ENCODE data around the gene WWOX. TPM values are rescaled to one million over a fixed set of nuclear protein-coding genes. Genes with fewer than 3 reads are reported as not detected.

Gene WWOX
- total RNA-seq, 4 donors from 2014 or later: 76.8 to 102 (median 83.6) TPM

DNA sequence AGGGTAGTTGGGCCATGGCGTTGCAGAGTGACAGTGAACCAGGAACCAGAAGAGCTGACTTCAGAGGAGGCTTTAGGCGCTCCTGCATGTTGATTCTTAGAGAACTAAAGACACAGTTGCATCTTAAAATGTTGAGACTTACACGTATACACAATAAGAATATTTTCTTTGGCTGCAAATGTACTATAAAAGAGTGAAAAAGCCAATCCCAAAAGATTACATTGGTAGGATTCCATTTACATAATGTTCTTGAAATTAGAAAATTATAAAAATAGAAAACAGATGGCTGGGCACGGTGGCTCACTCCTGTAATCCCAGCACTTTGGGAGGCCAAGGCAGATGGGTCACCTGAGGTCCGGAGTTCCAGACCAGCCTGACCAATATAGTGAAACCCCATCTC is 738.8 kb downstream of the WWOX start:
- Histone ChIP-seq H3K27ac (no peak overlapping the region), H3K9me3 (no peaks in the 10 kb centered on the region), H3K4me1 (no peaks in the 10 kb centered on the region), H3K36me3 (no peaks in the 10 kb centered on the region), H3K4me3 (no peak overlapping the region), H3K27me3 (no peaks in the 10 kb centered on the region)
- WGBS, 2 donors: 55% methylated on average over 5 of the region's 5 CpGs
- no peak for DNase-seq (ENCODE audit: low spot score in 2 of 2)
- TF ChIP-seq EP300 (IDR thresholded peaks at IDR 0.05): no peak
- TF ChIP-seq POLR2A (IDR thresholded peaks at IDR 0.05): no peak
- no peak for TF ChIP-seq CTCF (IDR thresholded peaks at IDR 0.05)

DNA sequence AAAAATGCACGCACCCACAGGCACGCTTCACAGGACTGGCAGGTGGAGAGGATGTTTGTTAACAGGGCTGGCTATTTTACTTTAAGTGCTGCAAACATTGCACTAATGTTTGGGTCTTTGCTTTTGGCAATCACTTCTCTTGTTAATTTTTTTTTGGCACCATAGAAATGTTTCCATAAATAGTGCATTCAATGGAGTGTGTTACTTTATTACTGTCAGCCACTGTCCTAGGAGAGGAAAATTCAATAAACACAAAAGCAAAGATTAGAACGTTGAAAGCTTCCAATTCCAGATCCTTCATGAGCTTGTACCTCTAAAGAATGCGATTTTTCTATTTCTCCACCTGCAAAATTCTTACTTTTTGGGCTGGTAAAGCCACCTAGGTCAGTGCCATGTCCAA is 743.5 kb downstream of the WWOX start:
- DNase-seq (ENCODE audit: low spot score in 2 of 2): no peak
- Histone ChIP-seq H3K27me3 (no peaks in the 10 kb centered on the region), H3K4me1 (peaks cover 0 to 3% (median 0%) of the 10 kb centered on the region in 4 donors), H3K36me3 (no peaks in the 10 kb centered on the region), H3K9me3 (no peaks in the 10 kb centered on the region), H3K27ac (no peak overlapping the region), H3K4me3 (no peak overlapping the region)
- TF ChIP-seq CTCF (IDR thresholded peaks at IDR 0.05) (no peak), POLR2A (IDR thresholded peaks at IDR 0.05) (no peak), EP300 (IDR thresholded peaks at IDR 0.05) (no peak)
- 65% methylated on average over 4 of the region's 4 CpGs for WGBS, 2 donors

GRCh38 chr16:78843978-78844377 is 744.5 kb downstream of the WWOX start:
- no peaks in the 10 kb centered on the region for H3K9me3 ChIP-seq
- no peak overlapping the region for H3K27ac ChIP-seq
- TF ChIP-seq EP300 (IDR thresholded peaks at IDR 0.05) (no peak), POLR2A (IDR thresholded peaks at IDR 0.05) (no peak), CTCF (IDR thresholded peaks at IDR 0.05) (no peak)
- no peak overlapping the region for H3K4me3 ChIP-seq
- no peaks in the 10 kb centered on the region for H3K36me3 ChIP-seq
- H3K4me1 ChIP-seq: peaks cover 0 to 3% (median 0%) of the 10 kb centered on the region in 4 donors
- WGBS, 2 donors: 73 to 84% methylated on average over 5 of the region's 5 CpGs
- DNase-seq (ENCODE audit: low spot score in 2 of 2): no peak
- no peaks in the 10 kb centered on the region for H3K27me3 ChIP-seq

DNA sequence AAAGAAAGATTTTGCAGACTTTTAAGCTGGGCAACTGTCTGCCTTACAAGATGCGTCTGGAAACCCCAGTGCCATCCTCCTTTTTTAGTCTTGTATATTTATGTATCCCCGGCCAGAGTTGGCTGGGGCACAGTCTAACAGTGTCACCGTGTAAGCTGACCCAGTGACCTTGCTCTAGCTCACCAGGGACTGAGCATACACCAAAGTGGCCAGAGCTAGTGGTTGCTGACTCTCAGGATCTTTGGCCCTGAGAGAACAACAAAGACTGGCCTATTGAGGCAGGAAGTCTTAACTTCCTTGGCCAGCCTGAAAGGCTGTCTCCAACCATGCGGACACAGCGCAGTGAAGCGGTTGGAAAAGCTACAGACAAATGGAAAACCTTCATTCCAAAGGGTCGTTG is 745.2 kb downstream of the WWOX start:
- TF ChIP-seq EP300 (IDR thresholded peaks at IDR 0.05): no peak
- no peak for TF ChIP-seq POLR2A (IDR thresholded peaks at IDR 0.05)
- 53 to 61% methylated on average over 7 of the region's 7 CpGs for WGBS, 2 donors
- H3K4me3 ChIP-seq: no peak overlapping the region

GRCh38 chr16:78851266-78851665 is 751.8 kb downstream of the WWOX start:
- Histone ChIP-seq H3K4me1 (no peaks in the 10 kb centered on the region), H3K36me3 (no peaks in the 10 kb centered on the region), H3K9me3 (no peaks in the 10 kb centered on the region), H3K4me3 (no peak overlapping the region), H3K27ac (no peak overlapping the region), H3K27me3 (no peaks in the 10 kb centered on the region)
- no peak for DNase-seq (ENCODE audit: low spot score in 2 of 2)
- TF ChIP-seq CTCF (IDR thresholded peaks at IDR 0.05) (no peak), EP300 (IDR thresholded peaks at IDR 0.05) (no peak), POLR2A (IDR thresholded peaks at IDR 0.05) (no peak)
- 51 to 53% methylated on average over 3 of the region's 3 CpGs for WGBS, 2 donors

More for the DNA sequence above, 745.2 kb downstream of the WWOX start:
- Histone ChIP-seq H3K36me3 (no peaks in the 10 kb centered on the region), H3K4me1 (peaks cover 0 to 3% (median 0%) of the 10 kb centered on the region in 4 donors), H3K27ac (no peak overlapping the region), H3K27me3 (no peaks in the 10 kb centered on the region), H3K9me3 (no peaks in the 10 kb centered on the region)
- no peak for DNase-seq (ENCODE audit: low spot score in 2 of 2)

- H3K27ac ChIP-seq: no peak overlapping the region
- no peaks in the 10 kb centered on the region for H3K9me3 ChIP-seq
- H3K36me3 ChIP-seq: no peaks in the 10 kb centered on the region
- H3K27me3 ChIP-seq: no peaks in the 10 kb centered on the region
- no peaks in the 10 kb centered on the region for H3K4me1 ChIP-seq
- TF ChIP-seq CTCF (IDR thresholded peaks at IDR 0.05) (no peak), EP300 (IDR thresholded peaks at IDR 0.05) (no peak), POLR2A (IDR thresholded peaks at IDR 0.05) (no peak)
- WGBS, 2 donors: 87 to 93% methylated on average over 4 of the region's 4 CpGs
- DNase-seq (ENCODE audit: low spot score in 2 of 2): no peak
- no peak overlapping the region for H3K4me3 ChIP-seq
These were observed 752.7 kb downstream of the WWOX start for GRCh38 chr16:78852081-78852635.
